Lung (tissue), 12 donors: Measurements from ENCODE around the gene MRPL57. TPM values are rescaled to one million over a fixed set of nuclear protein-coding genes. Genes with fewer than 3 reads are reported as not detected.
"Not testable (repeated sequence)": the region's sequence is repeated elsewhere in the genome, so short reads cannot be mapped to it uniquely, and the experiment has no call there.

Experiments used
- ATAC-seq: fragments of 200-7000 bp; cut with Tn5 transposase; one replicate; pipeline ENCODE4 v1.9.1; 2020; ENCODE audit warnings: moderate number of reproducible peaks; ENCODE audit not compliant: insufficient read depth, low FRiP score
- DNase-seq, 3 donors: peaks; one replicate each; pipeline ENCODE4 v3.0.0-alpha.2; 2013 to 2017
- H3K27ac ChIP-seq, 2 donors: one replicate each; pipeline ENCODE4 v1.5.1; 2013; ENCODE audit warnings: mild to moderate bottlenecking in 2 of 2, moderate library complexity in 2 of 2, control low read depth in 1 of 2, inconsistent platforms in 1 of 2, low read depth in 1 of 2, low read length in 1 of 2
- H3K27me3 ChIP-seq, 3 donors: one replicate each; pipeline ENCODE4 v1.5.1; 2013; ENCODE audit warnings: low read length in 2 of 3; ENCODE audit not compliant: control insufficient read depth in 3 of 3, insufficient read depth in 3 of 3
- H3K36me3 ChIP-seq, 4 donors: one replicate each; pipeline ENCODE4 v1.5.1; 2013; ENCODE audit warnings: low read length in 4 of 4, mild to moderate bottlenecking in 1 of 4, moderate library complexity in 1 of 4; ENCODE audit not compliant: control insufficient read depth in 4 of 4, insufficient read depth in 4 of 4
- H3K4me1 ChIP-seq, 5 donors: one replicate each; pipeline ENCODE4 v1.5.1; 2013; ENCODE audit warnings: low read length in 5 of 5, mild to moderate bottlenecking in 2 of 5, moderate library complexity in 1 of 5; ENCODE audit not compliant: control insufficient read depth in 5 of 5, insufficient read depth in 5 of 5
- H3K4me3 ChIP-seq: one replicate; pipeline ENCODE4 v1.5.1; 2013; ENCODE audit warnings: mild to moderate bottlenecking, control low read depth, moderate library complexity
- H3K9ac ChIP-seq, 2 donors: one replicate each; pipeline ENCODE4 v1.5.1; 2013; ENCODE audit warnings: low read length in 2 of 2, control low read depth in 1 of 2; ENCODE audit not compliant: insufficient read depth in 1 of 2
- H3K9me3 ChIP-seq, 4 donors: one replicate each; pipeline ENCODE4 v1.5.1; 2013; ENCODE audit warnings: low read length in 3 of 4, mild to moderate bottlenecking in 1 of 4, moderate library complexity in 1 of 4; ENCODE audit not compliant: control insufficient read depth in 4 of 4, insufficient read depth in 3 of 4
- WGBS, 2 donors: extraction: QIAGEN DNeasy Blood & Tissue Kit; methylation state at CpG; one replicate each; pipeline ENCODE4 v1.1.7; 2013; 5-methylcytosine and 5-hydroxymethylcytosine counted together
- polyA plus RNA-seq, 2 donors: library from polyadenylated mRNA; stranded (reverse); fragments of 200-250 nt; gene quantifications; one replicate each; pipeline ENCODE4 v1.2.1, GENCODE V29; 2013
- total RNA-seq, 2 donors: library from RNA; depleted of rRNA in 1 of 2; stranded (reverse); fragments of >200 nt in 1 of 2; gene quantifications; one replicate each; pipeline ENCODE4 v1.2.1, GENCODE V29; 2014 to 2021
- TF ChIP-seq, protein P1 (sequence below): IDR thresholded peaks from 2 replicates; pipeline ENCODE4 v1.5.1; 2012; ENCODE audit warnings: mild to moderate bottlenecking; ENCODE audit errors: control extremely low read depth, extremely low read depth
- donor health status: control.
- donor health status: control.
- donor health status: Bipolar disorder and iron deficiency.
- donor health status: healthy.
- donor health status: DM: yes; HTN: yes; CAD: no.

Gene MRPL57
- total and polyA plus RNA-seq, 4 donors: 14.8 to 39.5 (median 20.5) TPM

- Histone ChIP-seq H3K27me3 (no peaks in the 10 kb centered on the region), H3K9ac (no peak overlapping the region), H3K4me3 (no peak overlapping the region), H3K36me3 (no peaks in the 10 kb centered on the region), H3K4me1 (peaks cover 0 to 2% (median 0%) of the 10 kb centered on the region in 5 donors), H3K27ac (no peak overlapping the region), H3K9me3 (peaks cover 0 to 9% (median 2%) of the 10 kb centered on the region in 4 donors)
- no peak for DNase-seq
- ATAC-seq: no peak
- TF ChIP-seq, protein P1, sequence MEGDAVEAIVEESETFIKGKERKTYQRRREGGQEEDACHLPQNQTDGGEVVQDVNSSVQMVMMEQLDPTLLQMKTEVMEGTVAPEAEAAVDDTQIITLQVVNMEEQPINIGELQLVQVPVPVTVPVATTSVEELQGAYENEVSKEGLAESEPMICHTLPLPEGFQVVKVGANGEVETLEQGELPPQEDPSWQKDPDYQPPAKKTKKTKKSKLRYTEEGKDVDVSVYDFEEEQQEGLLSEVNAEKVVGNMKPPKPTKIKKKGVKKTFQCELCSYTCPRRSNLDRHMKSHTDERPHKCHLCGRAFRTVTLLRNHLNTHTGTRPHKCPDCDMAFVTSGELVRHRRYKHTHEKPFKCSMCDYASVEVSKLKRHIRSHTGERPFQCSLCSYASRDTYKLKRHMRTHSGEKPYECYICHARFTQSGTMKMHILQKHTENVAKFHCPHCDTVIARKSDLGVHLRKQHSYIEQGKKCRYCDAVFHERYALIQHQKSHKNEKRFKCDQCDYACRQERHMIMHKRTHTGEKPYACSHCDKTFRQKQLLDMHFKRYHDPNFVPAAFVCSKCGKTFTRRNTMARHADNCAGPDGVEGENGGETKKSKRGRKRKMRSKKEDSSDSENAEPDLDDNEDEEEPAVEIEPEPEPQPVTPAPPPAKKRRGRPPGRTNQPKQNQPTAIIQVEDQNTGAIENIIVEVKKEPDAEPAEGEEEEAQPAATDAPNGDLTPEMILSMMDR: no peak
- 18 to 57% methylated on average over 3 of the region's 3 CpGs for WGBS, 2 donors
Observed at GRCh38 chr13:21219036-21219381, 42.6 kb downstream of the MRPL57 start.

DNA sequence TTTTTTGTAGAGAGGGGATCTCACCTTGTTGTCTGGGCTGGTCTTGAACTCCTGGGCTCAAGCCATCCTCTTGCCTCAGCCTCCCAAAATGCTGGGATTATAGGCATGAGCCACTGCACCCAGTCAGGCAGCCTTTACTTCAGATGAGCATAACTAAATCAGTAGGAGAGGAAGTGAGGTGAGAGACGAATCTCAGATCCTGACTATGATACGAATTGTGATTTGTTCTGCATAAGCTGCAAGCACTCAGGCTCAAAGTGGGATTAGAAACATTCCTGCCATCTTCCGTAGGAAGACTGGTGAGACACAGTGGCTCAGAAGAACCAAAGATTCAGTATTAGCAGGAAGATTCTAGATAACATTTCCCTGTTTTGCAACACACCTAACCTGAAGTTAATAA lies 43.3 kb downstream of the MRPL57 start:
- H3K36me3 ChIP-seq, H3K27me3 ChIP-seq, H3K4me3 ChIP-seq, H3K9me3 ChIP-seq, H3K4me1 ChIP-seq, H3K27ac ChIP-seq, ATAC-seq, H3K9ac ChIP-seq, DNase-seq: not testable (repeated sequence)
- WGBS, 2 donors: 57 to 70% methylated on average over 3 of the region's 3 CpGs

GRCh38 chr13:21221268-21221667 lies 44.8 kb downstream of the MRPL57 start:
- Histone ChIP-seq H3K9me3 (peaks cover 0 to 9% (median 2%) of the 10 kb centered on the region in 4 donors), H3K4me1 (peaks cover 0 to 1% (median 0%) of the 10 kb centered on the region in 5 donors), H3K4me3 (no peak overlapping the region), H3K27ac (no peak overlapping the region), H3K27me3 (no peaks in the 10 kb centered on the region), H3K36me3 (no peaks in the 10 kb centered on the region), H3K9ac (no peak overlapping the region)
- DNase-seq: no peak
- ATAC-seq: no peak
- TF ChIP-seq, protein P1: no peak

- ATAC-seq (no peak), DNase-seq (peak in 1 of 3 donors; percentile 21)
- Histone ChIP-seq H3K9ac (no peak overlapping the region), H3K4me1 (peaks cover 0 to 2% (median 0%) of the 10 kb centered on the region in 5 donors), H3K9me3 (peaks cover 0 to 9% (median 2%) of the 10 kb centered on the region in 4 donors), H3K27me3 (no peaks in the 10 kb centered on the region), H3K4me3 (no peak overlapping the region), H3K36me3 (no peaks in the 10 kb centered on the region), H3K27ac (no peak overlapping the region)
- TF ChIP-seq, protein P1: no peak
- 79 to 91% methylated on average over 6 of the region's 6 CpGs for WGBS, 2 donors
Observed at GRCh38 chr13:21225082-21225481, 48.6 kb downstream of the MRPL57 start.
